K562 (cell line): ENCODE data around the gene ADORA1. TPM values are rescaled to one million over a fixed set of nuclear protein-coding genes. Genes with fewer than 3 reads are reported as not detected.

Experiments
- ATAC-seq: fragments of 200-7000 bp; cut with Tn5 transposase; 3 replicates; pipeline ENCODE4 v1.9.1; 2020; ENCODE audit warnings: moderate library complexity
- BruUV-seq: library from RNA; stranded (reverse); fragments of 400-500 nt; replicated peaks from 2 replicates; lab custom pipeline; 2021; lab: Mats Ljungman, UMichigan
- CTCF ChIA-PET: fragments of 300-600 bp; formaldehyde crosslinking; extraction: SDS; loops from one replicate; lab custom pipeline; 2021; ENCODE audit warnings: low intra/inter-chr PET ratio; lab: Yijun Ruan, JAX
- POLR2A ChIA-PET: fragments of 300-600, 350-650 bp; sonication (Branson Sonifier 250); formaldehyde crosslinking; extraction: SDS; loops from one replicate; lab custom pipeline; 2021; ENCODE audit warnings: antibody characterized with exemption, inconsistent platforms; lab: Yijun Ruan, JAX
- DNase-seq, 4 experiments: peaks; one replicate each; pipeline versions ENCODE4 v3.0.0 to v3.0.0-alpha.2; 2011 to 2018; ENCODE audit warnings: low spot score in 3 of 4, mixed read lengths in 3 of 4; ENCODE audit errors: extremely low read depth in 1 of 4
- FAIRE-seq: peaks from 2 replicates; lab custom pipeline; 2011; peaks lifted over from hg19 to GRCh38; lab: Jason Lieb, UNC
- H2AFZ ChIP-seq: 2 replicates; pipeline ENCODE4 v1.6.0; 2011; ENCODE audit warnings: low read depth, low read length, control low read depth, inconsistent platforms
- H3K27ac ChIP-seq: fragments of 200-600 bp; 3 replicates; pipeline ENCODE4 v1.8.0; 2011; ENCODE audit warnings: low read depth, mild to moderate bottlenecking, control low read depth, inconsistent platforms, low read length, moderate library complexity, mixed read lengths; ENCODE audit errors: extremely low read depth
- H3K27me3 ChIP-seq, 2 experiments: fragments of 300-600 bp in 1 of 2; 2 replicates in 1 of 2; 3 replicates in 1 of 2; pipeline versions ENCODE4 v1.6.0 to v1.8.0; 2011; ENCODE audit warnings: inconsistent platforms in 2 of 2, low read length in 2 of 2, mild to moderate bottlenecking in 1 of 2, mixed read lengths in 1 of 2, moderate library complexity in 1 of 2; ENCODE audit not compliant: control insufficient read depth in 2 of 2, insufficient read depth in 2 of 2
- H3K36me3 ChIP-seq: fragments of 300-600 bp; 3 replicates; pipeline ENCODE4 v1.8.0; 2011; ENCODE audit warnings: mild to moderate bottlenecking, low read length, inconsistent platforms; ENCODE audit not compliant: control insufficient read depth, insufficient read depth
- H3K4me1 ChIP-seq, 2 experiments: fragments of 200-600 bp in 1 of 2; replicated peaks in 1 of 2; 2 replicates in 1 of 2; 3 replicates in 1 of 2; pipeline versions ENCODE4 v1.5.1 to v1.8.0; 2011; ENCODE audit warnings: inconsistent platforms in 2 of 2, low read length in 2 of 2, mild to moderate bottlenecking in 1 of 2, mixed read lengths in 1 of 2, moderate library complexity in 1 of 2; ENCODE audit not compliant: control insufficient read depth in 2 of 2, insufficient read depth in 2 of 2
- H3K4me2 ChIP-seq: 2 replicates; pipeline ENCODE4 v1.6.1; 2011; ENCODE audit warnings: low read length, control low read depth, inconsistent platforms, mixed read lengths; ENCODE audit not compliant: insufficient read depth
- H3K4me3 ChIP-seq: fragments of 200-600 bp; sonication (generic), shearing (Covaris generic); 2 replicates; pipeline ENCODE4 v1.5.1; 2016; ENCODE audit warnings: control low read depth, inconsistent platforms
- H3K79me2 ChIP-seq: fragments of 200-600 bp; 3 replicates; pipeline ENCODE4 v1.8.0; 2011; ENCODE audit warnings: low read length, inconsistent platforms; ENCODE audit not compliant: control insufficient read depth, insufficient read depth
- H3K9ac ChIP-seq, 2 experiments: 2 replicates each; pipeline versions ENCODE4 v1.6.0 to v1.6.1; 2011; ENCODE audit warnings: low read depth in 2 of 2, low read length in 2 of 2, control low read depth in 1 of 2, inconsistent platforms in 1 of 2, mild to moderate bottlenecking in 1 of 2, mixed read lengths in 1 of 2; ENCODE audit not compliant: insufficient read depth in 1 of 2
- H3K9me1 ChIP-seq: one replicate; pipeline ENCODE4 v1.6.0; 2011; ENCODE audit warnings: inconsistent platforms, mild to moderate bottlenecking, low read length, moderate library complexity; ENCODE audit not compliant: control insufficient read depth, insufficient read depth
- H3K9me3 ChIP-seq: replicated peaks from 2 replicates; pipeline ENCODE4 v1.5.1; 2011; ENCODE audit warnings: low read depth, low read length, inconsistent platforms; ENCODE audit not compliant: control insufficient read depth, insufficient read depth
- H4K20me1 ChIP-seq: replicated peaks from 2 replicates; pipeline ENCODE4 v1.6.1; 2011; ENCODE audit warnings: low read length, inconsistent platforms, mixed read lengths; ENCODE audit not compliant: control insufficient read depth, insufficient read depth
- ARID3A ChIP-seq: IDR thresholded peaks from 2 replicates; pipeline ENCODE4 v1.6.1; 2012; ENCODE audit warnings: low read depth, low read length, improper control_type of control experiment, borderline replicate concordance
- ATF3 ChIP-seq, 2 experiments: fragments of 450-650 bp in 1 of 2; sonication (generic) in 1 of 2; formaldehyde crosslinking in 1 of 2; IDR thresholded peaks in 1 of 2; conservative IDR thresholded peaks in 1 of 2; 2 replicates each; pipeline versions ENCODE4 v1.6.1 to v1.8.1; 2016 to 2023; ENCODE audit warnings: mild to moderate bottlenecking in 2 of 2, moderate library complexity in 2 of 2, inconsistent platforms in 1 of 2, missing genetic modification reagents in 1 of 2
- CCNT2 ChIP-seq: IDR thresholded peaks from 2 replicates; pipeline ENCODE4 v1.6.1; 2011; ENCODE audit warnings: borderline replicate concordance, low read depth, mild to moderate bottlenecking, moderate library complexity, mixed read lengths, low read length; ENCODE audit not compliant: insufficient read length; ENCODE audit errors: extremely low read depth
- CREBBP ChIP-seq: IDR thresholded peaks from one replicate; pipeline ENCODE4 v1.6.1; 2012; ENCODE audit warnings: low read depth, mild to moderate bottlenecking, control low read depth, inconsistent platforms, low read length
- CTBP1 ChIP-seq: fragments of 450-650 bp; IDR thresholded peaks from 2 replicates; pipeline ENCODE4 v1.6.1; 2016; ENCODE audit warnings: borderline replicate concordance
- KLF16 ChIP-seq: IDR thresholded peaks from 2 replicates; pipeline ENCODE4 v1.6.1; 2016; ENCODE audit warnings: antibody characterized with exemption
- RAD21 ChIP-seq, 2 experiments: fragments of 250-450 bp in 1 of 2; fragments of 450-650 bp in 1 of 2; sonication (Bioruptor Pico) in 1 of 2; formaldehyde crosslinking in 1 of 2; IDR thresholded peaks in 1 of 2; conservative IDR thresholded peaks in 1 of 2; 2 replicates each; pipeline versions ENCODE4 v1.4.0 to v1.8.0; 2020 to 2022; ENCODE audit warnings: mild to moderate bottlenecking in 2 of 2, moderate library complexity in 1 of 2
- SREBF2 ChIP-seq: sonication (generic); formaldehyde crosslinking; IDR thresholded peaks from 2 replicates; pipeline ENCODE4 v1.4.0; 2020; ENCODE audit warnings: mild to moderate bottlenecking, missing genetic modification reagents
- ZNF274 ChIP-seq: IDR thresholded peaks from 2 replicates; pipeline ENCODE4 v1.6.1; 2011; ENCODE audit warnings: low read depth, mild to moderate bottlenecking, low read length, moderate library complexity, borderline replicate concordance
- ZNF431 ChIP-seq: sonication (generic); formaldehyde crosslinking; IDR thresholded peaks from 2 replicates; pipeline ENCODE4 v1.8.0; 2022; ENCODE audit warnings: mild to moderate bottlenecking, missing genetic modification reagents
- WGBS: fragments of 100-300 bp; shearing (Covaris generic); methylation state at CpG from one replicate; pipeline ENCODE4 v1.1.6; 2016; ENCODE audit warnings: low coverage, mixed read lengths; ENCODE audit not compliant: insufficient coverage; ENCODE audit errors: missing lambda C conversion rate; 5-methylcytosine and 5-hydroxymethylcytosine counted together
- in situ Hi-C: fragments of 300-500 bp; cut with MboI; formaldehyde crosslinking; loops from 4 replicates; pipeline ENCODE4 v1.15.0; 2018; ENCODE audit warnings: inconsistent platforms, mixed read lengths
- intact Hi-C: fragments of 100-400 bp; cut with micrococcal nuclease; formaldehyde crosslinking; loops from 2 replicates; pipeline ENCODE4 v1.14.2; 2022
- polyA plus RNA-seq, 8 experiments: library from polyadenylated mRNA; depleted of rRNA in 4 of 8; stranded (reverse) in 5 of 8; unstranded in 3 of 8; fragments of >200 nt; fragmentation: Nextera tagmentation in 2 of 8; fragmentation: Illumina TruSeq in 1 of 8; extraction: Ambion mirVana in 2 of 8; extraction: Trizol in 1 of 8; gene quantifications; 2 replicates each; pipeline versions ENCODE4 v1.2.1 to v1.2.3, GENCODE V29; 2011 to 2014; ENCODE audit warnings: inconsistent platforms in 1 of 8, missing spikeins in 1 of 8
- total RNA-seq, 7 experiments: library from RNA; depleted of rRNA in 6 of 7; stranded (reverse); fragments of >200 nt in 6 of 7; fragmentation: Illumina TruSeq in 2 of 7; extraction: Trizol in 2 of 7; gene quantifications; 2 replicates each; pipeline versions ENCODE4 v1.2.1 to v1.2.3, GENCODE V29; 2011 to 2021; ENCODE audit warnings: low replicate concordance in 1 of 7
- TF ChIP-seq, protein P1 (sequence below): sonication (generic); formaldehyde crosslinking; IDR thresholded peaks from 2 replicates; pipeline ENCODE4 v1.8.0; 2022; ENCODE audit warnings: mild to moderate bottlenecking, missing genetic modification reagents

ADORA1 gene
- total and polyA plus RNA-seq, 9 of the 15 experiments (the other 6 are each of a cell fraction or from before 2014, with no cell fraction given), result not detected

GRCh38 chr1:203096566-203096965, 31.0 kb upstream of the ADORA1 start (continued):
- no peak for TF ChIP-seq ZNF431
- TF ChIP-seq ATF3 (IDR thresholded peaks at IDR 0.05), result no peak
- TF ChIP-seq ATF3 (CRISPR knock-in tag; conservative IDR thresholded peaks at IDR 0.05), result no peak
- TF ChIP-seq CTBP1, result no peak
- TF ChIP-seq KLF16, result no peak

DNA sequence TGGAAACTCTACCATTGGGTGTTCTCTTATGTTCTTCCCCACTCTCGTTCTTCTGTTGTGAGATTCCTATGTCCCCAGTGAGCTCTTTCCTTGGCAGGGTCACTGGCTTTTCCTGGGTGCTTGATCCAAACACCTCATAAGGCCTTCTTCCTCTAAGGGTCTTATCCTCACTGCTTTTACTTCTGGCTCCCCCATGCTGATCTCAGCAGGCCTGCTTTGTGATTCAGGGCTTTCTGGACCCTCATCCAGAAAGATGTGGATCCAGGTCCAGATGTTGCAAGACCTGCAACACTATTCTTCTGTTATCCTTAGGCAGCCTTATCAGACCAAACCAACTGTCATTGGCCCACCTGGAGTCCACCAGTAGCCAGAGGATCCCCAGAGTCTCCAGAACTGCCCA, 30.5 kb upstream of the ADORA1 start:
- Histone ChIP-seq H3K4me2 (no peak overlapping the region), H3K4me1 (no peaks in the 10 kb centered on the region), H3K27ac (no peak overlapping the region), H3K27me3 (peaks cover 12 to 13% of the 10 kb centered on the region in 2 experiments; a peak in 4 of 5 replicates), H3K36me3 (no peaks in the 10 kb centered on the region), H3K9me3 (no peaks in the 10 kb centered on the region), H3K4me3 (no peak overlapping the region), H3K9ac (no peak overlapping the region), H2AFZ (no peak overlapping the region), H3K9me1 (no peaks in the 10 kb centered on the region), H4K20me1 (no peaks in the 10 kb centered on the region), H3K79me2 (no peaks in the 10 kb centered on the region)
- FAIRE-seq (no peak), ATAC-seq (no peak), DNase-seq (no peak)
- WGBS, result 0% methylated on average over 1 of the region's 1 CpG
- intact Hi-C loops (no loop called here), in situ Hi-C loops (no loop called here)
- BruUV-seq, result no TSS peak
- ChIA-PET POLR2A (interaction anchor here (0.5 to 1.5 kb wide), 5 partner anchors 10 to 209 kb away, joined by 3 to 5 read pairs (median 4); partner anchors contain the start of gene KLHL12), CTCF (no interaction called here)
- no peak for TF ChIP-seq CREBBP
- TF ChIP-seq ZNF274, result no peak
- TF ChIP-seq SREBF2 (CRISPR knock-in tag), result no peak
- no peak for TF ChIP-seq RAD21 (CRISPR knock-in tag; conservative IDR thresholded peaks at IDR 0.05 in 1 of 2, IDR thresholded peaks at IDR 0.05 in 1 of 2)
- no peak for TF ChIP-seq CCNT2
- TF ChIP-seq, protein P1, sequence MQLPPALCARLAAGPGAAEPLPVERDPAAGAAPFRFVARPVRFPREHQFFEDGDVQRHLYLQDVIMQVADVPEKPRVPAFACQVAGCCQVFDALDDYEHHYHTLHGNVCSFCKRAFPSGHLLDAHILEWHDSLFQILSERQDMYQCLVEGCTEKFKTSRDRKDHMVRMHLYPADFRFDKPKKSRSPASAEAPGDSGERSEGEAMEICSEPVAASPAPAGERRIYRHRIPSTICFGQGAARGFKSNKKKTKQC, result no peak
- no peak for TF ChIP-seq ARID3A
